PFSK-1 (cell line): ENCODE data around the gene CAPN14.

Source experiments
- POLR2AphosphoS5 ChIP-seq: IDR thresholded peaks from 2 replicates; pipeline ENCODE4 v1.6.1; 2012; ENCODE audit warnings: low read depth, mild to moderate bottlenecking, control low read depth, low read length, moderate library complexity
- REST ChIP-seq, 2 experiments: IDR thresholded peaks; 2 replicates each; pipeline versions ENCODE4 v1.6.1 to v1.8.0; 2011 to 2012; ENCODE audit warnings: low read depth in 2 of 2, low read length in 2 of 2, control low read depth in 1 of 2, inconsistent platforms in 1 of 2, mild to moderate bottlenecking in 1 of 2, moderate library complexity in 1 of 2; ENCODE audit not compliant: insufficient read depth in 1 of 2
- SIN3A ChIP-seq: IDR thresholded peaks from 2 replicates; pipeline ENCODE4 v1.6.1; 2012; ENCODE audit warnings: mild to moderate bottlenecking, low read length, moderate library complexity, borderline replicate concordance; ENCODE audit not compliant: insufficient read depth
- TAF1 ChIP-seq: IDR thresholded peaks from 2 replicates; pipeline ENCODE4 v1.6.1; 2012; ENCODE audit warnings: low read length, control low read depth, borderline replicate concordance; ENCODE audit not compliant: insufficient read depth

DNA sequence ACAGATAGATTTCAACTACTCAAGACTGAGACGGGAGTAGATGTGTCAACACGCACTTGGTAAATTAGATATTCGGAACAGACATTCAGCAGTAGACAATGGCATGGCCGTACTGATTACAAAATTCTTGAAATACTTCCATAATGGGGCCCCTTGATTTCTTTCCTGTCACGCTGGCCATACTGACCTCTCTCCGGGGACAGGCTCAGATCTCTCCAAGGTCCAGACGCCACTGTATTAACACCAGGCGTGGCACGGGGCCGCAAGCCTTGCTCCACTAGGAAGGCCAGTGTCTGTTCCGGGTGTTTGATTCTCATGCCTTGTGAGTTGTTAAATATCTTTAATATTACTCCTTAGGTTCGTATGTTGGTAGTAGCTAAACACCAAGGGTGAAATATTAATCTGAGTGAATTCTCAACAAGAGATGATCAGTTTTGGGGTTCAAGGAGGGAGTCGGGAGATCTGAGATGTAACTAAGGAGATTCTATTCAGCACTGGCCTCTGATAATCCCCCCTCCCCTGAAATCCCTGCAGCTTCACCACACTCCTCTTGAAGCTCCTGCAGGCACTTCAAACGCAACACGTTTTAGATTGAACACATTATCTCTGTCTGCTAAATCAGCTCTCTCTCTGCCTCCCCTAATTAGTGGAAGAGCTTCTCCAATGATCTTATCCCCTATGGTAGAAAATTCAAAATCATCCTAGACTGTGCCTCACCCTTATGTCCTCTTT is 14.4 kb upstream of the CAPN14 start:
- no peak for TF ChIP-seq POLR2AphosphoS5
- no peak for TF ChIP-seq REST (IDR thresholded peaks at IDR 0.05; ENCODE audit: insufficient read depth in 1 of 2, low read depth in 2 of 2, low read length in 2 of 2)
- TF ChIP-seq SIN3A = no peak
- no peak for TF ChIP-seq TAF1
